ENCODE measurements around the gene WDR19.
"Not testable (repeated sequence)": the region's sequence is repeated elsewhere in the genome, so short reads cannot be mapped to it uniquely, and the experiment has no call there.

The WDR19 gene

GRCh38 chr4:39243462-39243861 is 61.1 kb downstream of the WDR19 start:
- no peak for TF ChIP-seq CTCF (IDR thresholded peaks at IDR 0.05; ENCODE audit: insufficient read depth, missing control alignments)
- FAIRE-seq (no peak), DNase-seq (ENCODE audit: insufficient read length, low spot score) (no peak)

GRCh38 chr4:39255266-39255665 is 72.9 kb downstream of the WDR19 start:
- no peak for FAIRE-seq
- DNase-seq (ENCODE audit: insufficient read length, low spot score), result no peak
- peak; percentile 10 for TF ChIP-seq CTCF (IDR thresholded peaks at IDR 0.05; ENCODE audit: insufficient read depth, missing control alignments)

- FAIRE-seq, result no peak
These were observed 73.5 kb downstream of the WDR19 start for GRCh38 chr4:39255871-39256270.

GRCh38 chr4:39256436-39256835 is 74.1 kb downstream of the WDR19 start:
- no peak for TF ChIP-seq CTCF (IDR thresholded peaks at IDR 0.05; ENCODE audit: insufficient read depth, missing control alignments)
- no peak for DNase-seq (ENCODE audit: insufficient read length, low spot score)
- FAIRE-seq, result no peak

More at GRCh38 chr4:39255871-39256270, 73.5 kb downstream of the WDR19 start:
- DNase-seq (ENCODE audit: insufficient read length, low spot score), result no peak
- no peak for TF ChIP-seq CTCF (IDR thresholded peaks at IDR 0.05; ENCODE audit: insufficient read depth, missing control alignments)

- DNase-seq (ENCODE audit: insufficient read length, low spot score) (no peak), FAIRE-seq (peak; percentile 69)
- no peak for TF ChIP-seq CTCF (IDR thresholded peaks at IDR 0.05; ENCODE audit: insufficient read depth, missing control alignments)
These were observed 77.4 kb downstream of the WDR19 start for GRCh38 chr4:39259571-39260330.

GRCh38 chr4:39263895-39264294 is 81.6 kb downstream of the WDR19 start:
- FAIRE-seq (no peak), DNase-seq (ENCODE audit: insufficient read length, low spot score) (no peak)
- TF ChIP-seq CTCF (IDR thresholded peaks at IDR 0.05; ENCODE audit: insufficient read depth, missing control alignments), result no peak

GRCh38 chr4:39274503-39274902 is 92.2 kb downstream of the WDR19 start:
- no peak for TF ChIP-seq CTCF (IDR thresholded peaks at IDR 0.05; ENCODE audit: insufficient read depth, missing control alignments)
- no peak for DNase-seq (ENCODE audit: insufficient read length, low spot score)
- no peak for FAIRE-seq

- not testable (repeated sequence) for FAIRE-seq; DNase-seq (ENCODE audit: insufficient read length, low spot score)
These were observed 95.3 kb downstream of the WDR19 start for GRCh38 chr4:39277661-39278060.

Data from D721Med (cell line).